ENCODE data around the gene MTMR2.

GRCh38 chr11:95919514-95919913 lies 4.4 kb downstream of the MTMR2 start:
- TF ChIP-seq CTCF (IDR thresholded peaks at IDR 0.05) (no peak), POLR2A (IDR thresholded peaks at IDR 0.05) (no peak)
